ENCODE results near the gene PIAS1.

The PIAS1 gene

DNA sequence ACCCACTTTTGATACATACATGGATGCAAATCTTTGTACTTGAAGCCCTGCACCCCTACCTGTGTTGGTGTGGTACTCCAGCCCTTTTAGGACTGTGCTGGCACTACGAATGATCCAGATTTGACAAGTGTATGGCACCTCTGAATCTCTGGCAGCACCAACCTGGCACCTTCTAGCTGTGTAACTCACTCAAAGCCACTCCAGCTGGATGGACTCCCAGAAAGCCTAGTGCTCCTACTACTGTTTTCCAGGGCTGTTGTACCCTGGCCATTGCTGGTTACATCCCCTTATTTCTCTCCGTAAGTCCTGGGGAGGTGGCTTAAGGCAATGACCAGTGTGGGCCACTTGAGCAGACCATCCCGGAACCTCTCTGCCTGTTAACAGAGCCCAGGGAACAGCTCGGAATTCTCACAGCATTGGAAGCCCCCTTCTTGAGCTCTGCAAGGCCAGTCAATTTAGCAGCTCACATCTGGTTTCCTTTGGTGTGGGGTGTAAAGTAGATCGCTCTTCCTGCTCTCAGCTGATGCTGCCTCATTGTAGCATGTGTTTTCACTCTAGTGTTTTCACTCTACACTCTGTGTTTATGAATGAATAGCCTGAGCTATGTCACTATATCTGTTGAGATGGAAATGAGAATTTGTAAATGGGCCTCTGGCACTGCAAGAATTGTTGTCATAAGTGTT is 138.8 kb downstream of the PIAS1 start:
- no peak overlapping the region for H3K4me3 ChIP-seq (ENCODE audit: extremely low read depth, insufficient read depth, low read length, poor library complexity, severe bottlenecking)
- peaks cover 45% of the 10 kb centered on the region for H3K36me3 ChIP-seq (ENCODE audit: control insufficient read depth, insufficient read depth, low read length)
- no peaks in the 10 kb centered on the region for H3K9me3 ChIP-seq (ENCODE audit: control insufficient read depth, low read length)
- no peaks in the 10 kb centered on the region for H3K4me1 ChIP-seq (ENCODE audit: control insufficient read depth, insufficient read depth, low read length, poor library complexity, severe bottlenecking)
- 86 to 96% methylated on average over 4 of the region's 5 CpGs for whole genome bisulfite sequencing, 2 experiments (ENCODE audit: insufficient coverage in 2 of 2)
- H3K27ac ChIP-seq (ENCODE audit: low read depth, low read length, severe bottlenecking): no peak overlapping the region

DNA sequence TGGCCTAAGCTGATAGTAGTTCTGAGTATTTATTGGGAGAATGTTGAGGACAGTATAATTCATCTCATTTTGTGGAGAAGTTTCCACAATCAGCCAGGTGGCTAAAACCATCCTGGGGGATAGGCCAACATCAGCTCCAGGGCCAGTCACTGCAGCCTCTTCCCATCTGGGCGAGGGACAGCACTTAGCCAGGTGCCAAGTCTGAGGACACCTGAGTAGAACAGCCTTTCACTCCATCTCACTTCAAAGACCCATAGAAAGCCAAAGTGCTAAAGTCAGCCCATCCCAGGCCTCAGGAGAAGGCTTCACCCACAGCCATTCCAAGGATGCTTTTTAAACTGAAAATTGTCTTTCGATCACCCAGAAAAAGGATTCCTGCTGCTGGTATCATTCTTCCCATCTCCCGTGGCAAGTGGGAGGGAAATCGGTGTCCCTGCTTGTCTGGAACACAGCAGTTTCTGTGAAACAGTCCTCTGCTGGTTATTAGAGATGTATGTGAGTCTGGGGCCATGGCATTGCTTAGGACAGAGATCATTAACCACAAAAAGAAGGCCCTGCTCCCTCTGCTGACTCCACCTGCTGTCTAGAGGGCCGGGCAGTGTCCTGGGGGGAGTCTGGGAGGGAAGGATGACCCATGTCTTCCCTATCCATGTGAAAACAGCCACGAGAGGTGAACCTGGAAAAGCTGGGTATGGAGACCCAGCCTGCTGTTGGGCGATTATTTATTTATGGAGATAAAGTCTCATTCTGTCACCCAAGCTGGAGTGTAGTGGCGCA is 141.4 kb downstream of the PIAS1 start:
- 84 to 92% methylated on average over 7 to 8 of the region's 8 CpGs for WGBS, 2 experiments (ENCODE audit: insufficient coverage in 2 of 2)
- Histone ChIP-seq H3K9me3 (ENCODE audit: control insufficient read depth, low read length) (no peaks in the 10 kb centered on the region), H3K4me1 (ENCODE audit: control insufficient read depth, insufficient read depth, low read length, poor library complexity, severe bottlenecking) (no peaks in the 10 kb centered on the region), H3K27ac (ENCODE audit: low read depth, low read length, severe bottlenecking) (no peak overlapping the region), H3K36me3 (ENCODE audit: control insufficient read depth, insufficient read depth, low read length) (peaks cover 31% of the 10 kb centered on the region), H3K4me3 (ENCODE audit: extremely low read depth, insufficient read depth, low read length, poor library complexity, severe bottlenecking) (no peak overlapping the region)

DNA sequence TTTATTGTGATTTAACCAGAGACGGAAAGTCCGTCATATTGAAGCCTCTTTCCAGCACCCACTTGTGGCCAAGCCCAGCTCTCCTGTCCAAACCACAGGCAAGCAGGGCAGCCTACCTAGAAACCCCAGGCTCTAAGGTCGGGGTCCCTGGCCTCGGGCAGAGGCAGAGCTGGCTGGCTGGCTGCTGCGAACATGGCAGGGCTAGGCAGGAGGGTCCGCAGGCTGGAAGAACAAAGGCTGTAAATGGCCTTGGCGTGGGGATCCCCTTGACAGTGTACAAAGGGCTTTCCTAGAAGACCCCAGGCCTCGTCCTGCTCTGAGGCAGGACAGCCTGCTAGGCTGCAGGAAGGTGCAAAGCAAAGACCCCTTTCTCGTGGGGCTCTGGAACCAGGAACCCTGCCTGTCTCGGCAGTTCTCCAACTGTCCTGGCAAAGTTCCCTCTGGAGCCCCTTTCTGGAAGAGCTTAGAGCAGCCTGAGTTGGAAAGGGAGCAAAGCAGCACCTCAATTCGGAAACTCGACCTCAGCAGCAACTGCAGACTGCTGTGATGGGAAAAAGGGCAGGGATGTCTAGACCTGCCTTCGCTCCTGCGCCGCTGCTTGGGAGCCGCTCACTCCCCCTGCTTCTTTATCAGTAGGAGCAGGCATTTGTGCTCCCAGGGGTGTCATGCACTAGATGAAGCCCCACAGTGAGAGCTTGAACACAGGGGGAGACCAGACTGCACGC is 142.5 kb downstream of the PIAS1 start:
- H3K9me3 ChIP-seq (ENCODE audit: control insufficient read depth, low read length): no peaks in the 10 kb centered on the region
- no peak overlapping the region for H3K4me3 ChIP-seq (ENCODE audit: extremely low read depth, insufficient read depth, low read length, poor library complexity, severe bottlenecking)
- WGBS, 2 experiments (ENCODE audit: insufficient coverage in 2 of 2): 95 to 97% methylated on average over 15 to 17 of the region's 17 CpGs
- H3K27ac ChIP-seq (ENCODE audit: low read depth, low read length, severe bottlenecking): no peak overlapping the region
- H3K4me1 ChIP-seq (ENCODE audit: control insufficient read depth, insufficient read depth, low read length, poor library complexity, severe bottlenecking): no peaks in the 10 kb centered on the region
- peaks cover 31% of the 10 kb centered on the region for H3K36me3 ChIP-seq (ENCODE audit: control insufficient read depth, insufficient read depth, low read length)

DNA sequence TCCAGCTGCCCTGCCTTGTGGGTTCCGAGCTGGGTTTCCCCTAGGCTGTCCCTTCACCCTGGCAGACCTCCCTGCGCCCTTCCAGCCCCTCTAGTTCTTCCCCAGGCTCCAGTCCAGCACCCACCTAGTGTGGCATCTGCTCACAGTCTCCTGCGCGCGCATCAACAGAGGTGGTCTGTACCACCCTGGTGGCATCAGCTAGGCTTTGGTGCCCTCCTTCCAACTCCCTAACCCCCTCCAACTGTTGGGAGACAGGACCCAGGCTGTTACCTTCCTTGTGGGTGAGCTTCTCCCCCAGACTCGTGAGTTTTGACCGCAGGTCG is 143.0 kb downstream of the PIAS1 start:
- no peak overlapping the region for H3K27ac ChIP-seq (ENCODE audit: low read depth, low read length, severe bottlenecking)

DNA sequence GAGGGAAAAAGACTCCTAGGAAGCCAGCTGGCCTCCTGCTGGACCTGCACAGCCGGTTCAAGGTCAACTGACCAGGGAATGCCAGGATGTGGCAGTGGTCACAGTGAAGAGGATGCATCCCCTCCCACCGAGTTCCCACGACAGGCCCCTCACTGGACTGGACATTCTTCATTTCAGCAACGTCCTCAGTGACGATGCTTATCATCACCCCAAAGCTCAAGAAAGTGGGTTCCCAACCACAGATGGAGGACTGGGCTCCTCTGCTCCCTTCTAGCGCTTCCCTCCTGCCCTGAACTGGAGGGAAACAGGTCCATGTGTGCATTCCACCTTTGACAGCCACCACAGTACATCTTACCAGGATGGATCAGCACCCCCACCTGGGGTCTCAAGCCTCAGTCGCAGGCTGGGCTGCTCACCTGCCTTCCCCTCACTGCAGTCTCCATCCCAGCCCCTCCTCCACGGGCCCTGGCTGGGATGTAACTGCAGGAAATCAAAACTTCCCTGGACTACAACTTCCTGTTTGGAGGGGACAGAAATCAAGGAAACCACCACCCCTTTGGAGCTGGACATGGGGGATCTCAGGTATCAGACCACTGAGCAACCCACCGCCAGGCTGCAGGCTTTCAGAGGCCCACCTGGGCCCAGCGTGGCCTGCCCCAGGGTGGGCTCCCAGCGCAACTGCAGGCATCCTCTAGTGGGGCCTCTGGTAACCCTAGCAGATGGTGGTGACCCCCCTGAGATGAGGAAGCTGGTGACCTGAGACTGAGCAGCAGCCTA is 143.7 kb downstream of the PIAS1 start:
- H3K9me3 ChIP-seq (ENCODE audit: control insufficient read depth, low read length): no peaks in the 10 kb centered on the region
- H3K36me3 ChIP-seq (ENCODE audit: control insufficient read depth, insufficient read depth, low read length): peaks cover 23% of the 10 kb centered on the region
- H3K4me1 ChIP-seq (ENCODE audit: control insufficient read depth, insufficient read depth, low read length, poor library complexity, severe bottlenecking): no peaks in the 10 kb centered on the region
- H3K4me3 ChIP-seq (ENCODE audit: extremely low read depth, insufficient read depth, low read length, poor library complexity, severe bottlenecking): no peak overlapping the region
- 89 to 90% methylated on average over 10 to 11 of the region's 11 CpGs for WGBS, 2 experiments (ENCODE audit: insufficient coverage in 2 of 2)
- no peak overlapping the region for H3K27ac ChIP-seq (ENCODE audit: low read depth, low read length, severe bottlenecking)

More for the DNA sequence above, 143.0 kb downstream of the PIAS1 start:
- Histone ChIP-seq H3K4me3 (ENCODE audit: extremely low read depth, insufficient read depth, low read length, poor library complexity, severe bottlenecking) (no peak overlapping the region), H3K9me3 (ENCODE audit: control insufficient read depth, low read length) (no peaks in the 10 kb centered on the region), H3K4me1 (ENCODE audit: control insufficient read depth, insufficient read depth, low read length, poor library complexity, severe bottlenecking) (no peaks in the 10 kb centered on the region), H3K36me3 (ENCODE audit: control insufficient read depth, insufficient read depth, low read length) (peaks cover 30% of the 10 kb centered on the region)
- 93 to 94% methylated on average over 5 to 6 of the region's 8 CpGs for WGBS, 2 experiments (ENCODE audit: insufficient coverage in 2 of 2)

DNA sequence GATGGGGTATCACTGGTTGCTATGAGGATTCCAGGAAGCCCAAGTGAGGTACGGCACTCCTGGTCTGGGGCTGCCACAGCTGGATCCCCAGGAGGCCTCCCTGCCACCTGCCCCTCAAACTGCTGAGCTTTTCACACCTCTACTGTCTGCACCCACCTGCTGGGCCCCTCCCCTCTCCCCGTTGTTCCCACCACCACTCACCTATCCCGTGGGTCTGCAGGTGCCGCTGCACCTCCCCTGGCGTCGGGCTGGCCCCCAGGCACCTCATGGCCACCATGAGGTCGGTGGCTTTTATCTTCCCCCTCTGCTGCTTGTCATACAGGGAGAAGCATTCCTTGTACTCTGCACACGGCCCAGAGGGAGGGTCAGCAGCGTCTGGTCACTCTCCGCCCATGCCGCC is 145.2 kb downstream of the PIAS1 start:
- Histone ChIP-seq H3K9me3 (ENCODE audit: control insufficient read depth, low read length) (no peaks in the 10 kb centered on the region), H3K27ac (ENCODE audit: low read depth, low read length, severe bottlenecking) (no peak overlapping the region)
- WGBS, 2 experiments (ENCODE audit: insufficient coverage in 2 of 2): 75 to 77% methylated on average over 7 to 9 of the region's 11 CpGs

DNA sequence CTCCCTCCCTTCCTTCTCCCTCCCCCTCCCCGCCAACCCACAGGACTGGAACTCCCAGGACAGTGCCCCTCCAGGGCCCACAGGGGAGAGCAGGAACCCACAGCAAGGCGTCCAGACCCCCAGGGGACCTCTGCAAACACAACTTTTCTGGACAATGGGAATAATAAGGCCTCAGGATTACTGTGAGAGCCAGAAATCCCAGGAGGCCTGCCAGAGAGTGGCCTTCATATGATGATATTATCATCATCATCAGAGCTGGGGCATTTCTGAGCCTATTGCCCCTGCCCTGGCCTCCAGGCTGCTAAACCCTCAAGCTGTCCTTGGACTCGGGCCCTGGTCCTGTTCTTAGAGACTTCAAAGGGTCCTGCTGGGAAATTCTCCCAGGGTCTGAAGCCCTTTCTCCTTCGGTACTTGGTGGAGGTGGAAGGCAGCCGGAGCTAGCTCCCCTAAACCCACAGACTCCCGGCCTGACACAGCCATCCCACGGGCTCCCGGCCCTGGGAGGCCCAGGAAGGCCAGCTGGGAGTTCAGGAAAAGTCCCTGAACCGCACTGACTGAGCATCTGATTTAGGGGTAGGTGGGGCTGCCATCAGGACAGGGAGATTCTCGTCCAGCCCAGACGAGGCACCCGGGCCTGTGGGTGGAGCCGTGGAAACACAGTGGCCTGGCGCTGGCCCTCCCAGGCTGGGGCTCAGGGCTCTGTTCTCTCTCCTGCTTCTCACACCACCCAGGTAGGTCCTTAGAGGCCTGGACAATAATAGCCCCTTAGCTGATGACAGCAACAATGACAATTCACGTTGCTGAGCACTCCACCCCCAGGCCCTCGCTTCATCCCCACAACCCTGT is 146.1 kb downstream of the PIAS1 start:
- H3K9me3 ChIP-seq (ENCODE audit: control insufficient read depth, low read length): no peaks in the 10 kb centered on the region
- no peak overlapping the region for H3K27ac ChIP-seq (ENCODE audit: low read depth, low read length, severe bottlenecking)
- no peaks in the 10 kb centered on the region for H3K4me1 ChIP-seq (ENCODE audit: control insufficient read depth, insufficient read depth, low read length, poor library complexity, severe bottlenecking)
- no peak overlapping the region for H3K4me3 ChIP-seq (ENCODE audit: extremely low read depth, insufficient read depth, low read length, poor library complexity, severe bottlenecking)
- peaks cover 9% of the 10 kb centered on the region for H3K36me3 ChIP-seq (ENCODE audit: control insufficient read depth, insufficient read depth, low read length)
- WGBS, 2 experiments (ENCODE audit: insufficient coverage in 2 of 2): 71 to 78% methylated on average over 8 to 13 of the region's 16 CpGs

More for the DNA sequence above, 145.2 kb downstream of the PIAS1 start:
- H3K4me1 ChIP-seq (ENCODE audit: control insufficient read depth, insufficient read depth, low read length, poor library complexity, severe bottlenecking): no peaks in the 10 kb centered on the region
- peaks cover 9% of the 10 kb centered on the region for H3K36me3 ChIP-seq (ENCODE audit: control insufficient read depth, insufficient read depth, low read length)
- no peak overlapping the region for H3K4me3 ChIP-seq (ENCODE audit: extremely low read depth, insufficient read depth, low read length, poor library complexity, severe bottlenecking)

DNA sequence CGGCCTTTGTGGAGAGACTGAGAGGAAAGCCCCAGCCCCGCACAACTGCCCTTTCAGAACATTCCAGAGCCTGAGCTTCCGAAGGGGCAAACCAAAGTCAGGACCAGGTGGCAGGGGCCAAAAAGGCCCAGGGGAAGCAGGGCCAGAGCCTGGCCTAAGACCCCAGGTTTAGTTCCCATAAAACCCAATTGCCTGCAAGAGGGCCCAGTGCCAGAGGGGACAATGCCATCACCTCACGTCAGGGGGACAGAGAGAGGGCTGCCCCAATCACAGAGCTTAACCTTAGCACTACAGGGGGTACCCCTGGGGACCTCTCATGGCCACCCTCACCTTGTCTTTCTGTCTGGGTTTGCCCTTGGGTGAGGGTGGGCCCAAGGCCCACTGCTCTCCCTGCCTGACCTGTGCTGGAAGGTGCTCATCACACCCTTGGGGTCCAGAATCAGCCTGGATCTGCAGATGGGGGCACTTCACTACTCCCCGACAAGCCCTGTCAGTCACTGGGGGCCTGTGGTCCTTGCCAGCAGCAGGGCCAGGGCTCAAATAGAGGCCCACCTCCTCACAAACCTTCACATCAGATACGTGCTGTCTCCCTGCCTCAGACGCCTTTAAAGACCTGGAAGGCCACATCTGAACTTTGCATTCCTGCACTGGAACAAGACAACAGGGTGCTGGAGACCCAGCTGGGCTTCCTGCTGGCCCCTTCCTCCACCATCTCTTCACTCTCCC is 147.2 kb downstream of the PIAS1 start:
- Histone ChIP-seq H3K4me1 (ENCODE audit: control insufficient read depth, insufficient read depth, low read length, poor library complexity, severe bottlenecking) (peaks cover 7% of the 10 kb centered on the region), H3K4me3 (ENCODE audit: extremely low read depth, insufficient read depth, low read length, poor library complexity, severe bottlenecking) (no peak overlapping the region), H3K9me3 (ENCODE audit: control insufficient read depth, low read length) (no peaks in the 10 kb centered on the region), H3K36me3 (ENCODE audit: control insufficient read depth, insufficient read depth, low read length) (peaks cover 9% of the 10 kb centered on the region), H3K27ac (ENCODE audit: low read depth, low read length, severe bottlenecking) (no peak overlapping the region)
- 89 to 94% methylated on average over 5 to 7 of the region's 7 CpGs for WGBS, 2 experiments (ENCODE audit: insufficient coverage in 2 of 2)

DNA sequence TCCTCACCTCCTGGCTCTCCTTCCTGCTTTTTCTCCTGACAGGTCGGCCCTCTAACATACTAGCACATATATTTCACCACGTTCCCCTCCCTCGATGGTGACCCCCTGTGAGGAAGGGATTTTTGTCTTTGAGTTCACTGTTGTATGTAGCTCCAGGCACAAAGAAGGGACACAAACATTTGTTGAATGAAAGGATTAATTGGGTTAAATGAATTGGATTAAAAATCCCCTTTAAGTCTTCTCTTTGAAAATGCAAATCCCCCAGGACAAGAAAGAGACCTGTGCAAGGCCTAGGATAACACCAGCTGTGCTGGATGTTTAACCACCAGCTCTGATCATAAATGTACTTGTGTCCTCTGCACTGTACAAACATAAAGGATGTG is 147.8 kb downstream of the PIAS1 start:
- Histone ChIP-seq H3K4me1 (ENCODE audit: control insufficient read depth, insufficient read depth, low read length, poor library complexity, severe bottlenecking) (peaks cover 11% of the 10 kb centered on the region), H3K27ac (ENCODE audit: low read depth, low read length, severe bottlenecking) (no peak overlapping the region), H3K4me3 (ENCODE audit: extremely low read depth, insufficient read depth, low read length, poor library complexity, severe bottlenecking) (no peak overlapping the region), H3K9me3 (ENCODE audit: control insufficient read depth, low read length) (no peaks in the 10 kb centered on the region), H3K36me3 (ENCODE audit: control insufficient read depth, insufficient read depth, low read length) (peaks cover 6% of the 10 kb centered on the region)
- no CpG with 5 or more reads among the region's 3 CpGs for WGBS, 2 experiments (ENCODE audit: insufficient coverage in 2 of 2)
